Measurements from ENCODE around the gene HK2. TPM values are rescaled to one million over a fixed set of nuclear protein-coding genes. Genes with fewer than 3 reads are reported as not detected.

The HK2 gene
- total and polyA plus RNA-seq, 2 experiments from 2014 or later: 24.2 to 25.3 TPM

DNA sequence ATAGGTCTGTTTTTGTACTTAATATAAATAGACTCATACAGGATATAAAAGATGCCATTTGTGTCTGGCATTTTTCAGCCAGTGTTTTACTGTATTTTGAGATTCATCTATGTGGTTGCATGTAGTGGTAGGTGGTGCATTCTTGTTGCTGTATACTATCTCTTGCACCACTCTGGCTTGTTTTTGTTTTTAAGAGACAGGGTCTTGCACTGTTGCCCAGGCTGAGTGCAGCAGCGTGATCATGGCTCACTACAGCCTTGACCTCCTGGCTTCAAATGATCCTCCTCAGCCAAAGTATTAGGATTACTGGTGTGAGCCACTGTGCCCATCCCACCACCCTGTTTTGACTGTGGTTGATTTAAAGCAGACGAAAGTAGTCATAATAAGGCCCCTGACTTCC lies 12.6 kb downstream of the HK2 start:
- H3K27ac ChIP-seq: peak overlapping the region; percentile 92
- H3K4me1 ChIP-seq (ENCODE audit: insufficient read depth): peaks cover 74% of the 10 kb centered on the region
- no peaks in the 10 kb centered on the region for H3K36me3 ChIP-seq (ENCODE audit: low read depth)
- H3K9ac ChIP-seq: peak overlapping the region; percentile 70
- in situ Hi-C loops (cut with MboI): no loop called here
- no peaks in the 10 kb centered on the region for H3K27me3 ChIP-seq (replicated peaks; ENCODE audit: insufficient read depth)
- WGBS, 2 experiments (ENCODE audit: low coverage in 1 of 2, low lambda C conversion rate in 2 of 2, missing lambda C conversion rate in 2 of 2): 96 to 99% methylated on average over 2 of the region's 2 CpGs
- H3K4me2 ChIP-seq (ENCODE audit: unreplicated experiment): peak overlapping the region; percentile 51
- no peak for TF ChIP-seq EZH2phosphoT487 (IDR thresholded peaks at IDR 0.05; ENCODE audit: insufficient read depth, low read depth)
- DNase-seq: no peak
- H3K9me3 ChIP-seq (ENCODE audit: low read depth): no peaks in the 10 kb centered on the region
- H4K20me1 ChIP-seq (ENCODE audit: insufficient read depth): peaks cover 14% of the 10 kb centered on the region; the same call in 1 of the 2 replicates
- no peaks in the 10 kb centered on the region for H3K9me2 ChIP-seq (ENCODE audit: insufficient read depth)
- H2AFZ ChIP-seq: no peak overlapping the region
- H3K4me3 ChIP-seq: no peak overlapping the region
- H3K79me2 ChIP-seq (ENCODE audit: insufficient read depth): peaks cover 90% of the 10 kb centered on the region
- peaks cover 77% of the 10 kb centered on the region for H3F3A ChIP-seq (ENCODE audit: insufficient read depth)

DNA sequence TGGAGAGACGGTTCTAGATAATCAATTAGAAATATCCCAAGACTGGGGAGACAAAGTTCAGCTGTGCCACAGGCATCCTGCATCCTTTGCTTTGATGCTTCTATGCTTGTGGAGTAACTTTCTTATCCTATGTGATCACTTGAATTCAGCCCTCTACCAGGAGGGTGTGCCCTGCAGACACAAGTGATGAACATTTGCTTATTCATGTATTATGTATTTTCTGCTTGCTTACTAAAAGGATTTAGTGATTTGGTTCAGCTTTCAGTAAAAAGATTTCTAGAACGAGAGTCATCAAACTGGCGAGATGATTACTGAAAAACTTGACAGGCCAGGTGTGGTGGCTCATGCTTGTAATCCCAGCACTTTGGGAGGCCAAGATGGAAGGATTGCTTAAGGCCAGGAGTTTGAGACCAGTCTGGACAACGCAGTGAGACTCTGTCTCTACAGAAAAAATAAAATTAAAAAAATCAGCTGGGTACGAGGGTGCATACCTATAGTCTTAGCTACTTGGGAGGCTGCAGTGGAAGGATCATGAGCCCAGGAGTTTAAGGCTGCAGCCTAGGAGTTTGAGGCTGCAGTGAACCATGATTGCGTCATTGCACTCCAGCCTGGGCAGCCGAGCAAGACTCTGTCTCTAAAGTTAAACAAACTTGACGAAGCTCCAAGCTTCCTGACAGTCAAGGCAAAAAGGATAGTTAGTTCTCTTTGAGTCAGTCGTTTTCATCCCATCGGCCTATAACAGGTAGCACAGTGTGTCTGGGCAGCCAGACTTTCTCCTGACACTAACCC lies 13.3 kb downstream of the HK2 start:
- Histone ChIP-seq H3K36me3 (ENCODE audit: low read depth) (no peaks in the 10 kb centered on the region), H3K27ac (peak overlapping the region; percentile 92), H3K4me2 (ENCODE audit: unreplicated experiment) (no peak overlapping the region), H3K27me3 (replicated peaks; ENCODE audit: insufficient read depth) (no peaks in the 10 kb centered on the region), H2AFZ (no peak overlapping the region), H3K4me1 (ENCODE audit: insufficient read depth) (peaks cover 82% of the 10 kb centered on the region), H3K4me3 (no peak overlapping the region), H3F3A (ENCODE audit: insufficient read depth) (peaks cover 81% of the 10 kb centered on the region), H4K20me1 (ENCODE audit: insufficient read depth) (peaks cover 17% of the 10 kb centered on the region; the same call in 1 of the 2 replicates), H3K79me2 (ENCODE audit: insufficient read depth) (peaks cover 90% of the 10 kb centered on the region), H3K9me2 (ENCODE audit: insufficient read depth) (no peaks in the 10 kb centered on the region), H3K9me3 (ENCODE audit: low read depth) (no peaks in the 10 kb centered on the region), H3K9ac (no peak overlapping the region)
- DNase-seq: peak; percentile 42
- in situ Hi-C loops (cut with MboI): no loop called here
- TF ChIP-seq EZH2phosphoT487 (IDR thresholded peaks at IDR 0.05; ENCODE audit: insufficient read depth, low read depth): no peak
- no peak for TF ChIP-seq EZH2 (IDR thresholded peaks at IDR 0.05; ENCODE audit: insufficient read depth, poor library complexity, severe bottlenecking)
- WGBS, 2 experiments (ENCODE audit: low coverage in 1 of 2, low lambda C conversion rate in 2 of 2, missing lambda C conversion rate in 2 of 2): 83 to 89% methylated on average over 10 of the region's 10 CpGs

DNA sequence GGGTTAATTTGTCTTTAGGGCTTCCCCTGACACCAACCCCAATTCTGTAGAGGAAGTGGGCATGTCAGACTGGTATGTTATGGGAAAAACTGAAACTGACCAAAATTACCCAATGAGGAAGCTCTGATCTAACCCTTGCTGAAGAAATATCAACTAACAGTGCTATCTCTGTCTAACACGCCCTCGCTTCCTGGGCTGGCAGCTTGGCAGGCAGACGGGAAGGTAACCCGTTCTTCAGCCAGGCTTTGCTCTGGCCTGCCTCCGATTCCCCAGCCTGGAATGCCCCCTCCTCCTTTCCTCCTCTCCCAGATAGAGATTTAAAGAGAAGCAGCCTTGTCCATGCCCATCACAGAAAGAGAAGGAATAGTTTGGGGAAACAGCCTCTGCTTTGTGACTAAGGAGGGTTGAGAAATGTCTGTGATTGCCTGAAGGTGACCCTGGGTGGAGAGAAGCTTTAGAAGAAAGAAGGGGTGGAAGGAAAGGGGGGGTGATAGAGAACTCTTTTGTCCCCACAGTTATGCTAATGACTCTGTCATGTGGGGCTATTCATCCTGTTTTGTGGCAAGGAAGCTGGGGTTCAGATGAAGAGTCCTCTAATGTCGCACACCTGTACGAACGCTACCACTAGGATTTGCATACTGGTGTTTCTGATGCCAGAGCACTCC lies 15.4 kb downstream of the HK2 start:
- H3K36me3 ChIP-seq (ENCODE audit: low read depth): no peaks in the 10 kb centered on the region
- H3K4me3 ChIP-seq: no peak overlapping the region
- no peaks in the 10 kb centered on the region for H3K9me2 ChIP-seq (ENCODE audit: insufficient read depth)
- H4K20me1 ChIP-seq (ENCODE audit: insufficient read depth): peaks cover 17% of the 10 kb centered on the region; the same call in 1 of the 2 replicates
- peak overlapping the region; percentile 8 for H3K4me2 ChIP-seq (ENCODE audit: unreplicated experiment)
- H3K9me3 ChIP-seq (ENCODE audit: low read depth): no peaks in the 10 kb centered on the region
- H3K27ac ChIP-seq: no peak overlapping the region
- TF ChIP-seq EZH2 (IDR thresholded peaks at IDR 0.05; ENCODE audit: insufficient read depth, poor library complexity, severe bottlenecking): no peak
- in situ Hi-C loops (cut with MboI): no loop called here
- no peak overlapping the region for H2AFZ ChIP-seq
- no peak overlapping the region for H3K9ac ChIP-seq
- H3F3A ChIP-seq (ENCODE audit: insufficient read depth): peaks cover 67% of the 10 kb centered on the region
- H3K4me1 ChIP-seq (ENCODE audit: insufficient read depth): peaks cover 68% of the 10 kb centered on the region
- no peaks in the 10 kb centered on the region for H3K27me3 ChIP-seq (replicated peaks; ENCODE audit: insufficient read depth)
- DNase-seq: peak; percentile 19
- WGBS, 2 experiments (ENCODE audit: low coverage in 1 of 2, low lambda C conversion rate in 2 of 2, missing lambda C conversion rate in 2 of 2): 91 to 96% methylated on average over 8 of the region's 8 CpGs
- H3K79me2 ChIP-seq (ENCODE audit: insufficient read depth): peaks cover 90% of the 10 kb centered on the region

DNA sequence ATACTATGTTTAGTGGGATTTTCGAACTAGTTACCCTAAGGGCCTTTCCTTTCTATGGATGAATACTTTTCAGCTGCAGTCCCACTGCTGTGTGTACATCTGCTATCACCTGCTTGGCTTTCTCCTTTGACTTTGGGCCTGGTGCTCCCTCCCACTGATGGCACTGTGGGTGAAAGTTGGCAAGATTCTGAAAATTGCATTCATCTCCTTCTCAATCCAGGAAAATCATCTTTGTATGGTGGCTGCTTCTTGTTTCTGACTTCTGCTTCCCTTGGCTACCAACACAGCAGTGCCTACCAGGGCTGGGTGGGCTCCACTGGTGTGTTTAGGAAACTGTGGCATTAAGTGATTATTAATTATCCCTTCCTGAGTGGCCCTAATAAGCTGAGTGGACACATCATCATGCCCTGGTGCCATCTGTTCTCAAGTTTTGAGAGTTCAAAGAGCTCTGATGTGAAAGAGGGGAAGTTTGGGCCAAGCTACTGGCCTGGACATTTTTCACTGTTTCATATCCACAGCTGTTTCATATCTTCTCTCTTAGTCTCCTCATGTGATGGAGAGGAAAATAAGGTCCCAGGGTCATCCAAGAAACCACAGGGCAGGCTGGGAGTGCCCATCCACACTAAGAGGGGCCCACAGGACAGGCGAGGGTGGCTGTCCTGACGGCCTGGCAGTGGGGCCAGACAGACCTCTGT lies 16.7 kb downstream of the HK2 start:
- no peak for TF ChIP-seq EZH2phosphoT487 (IDR thresholded peaks at IDR 0.05; ENCODE audit: insufficient read depth, low read depth)
- TF ChIP-seq EZH2 (IDR thresholded peaks at IDR 0.05; ENCODE audit: insufficient read depth, poor library complexity, severe bottlenecking): no peak
- WGBS, 2 experiments (ENCODE audit: low coverage in 1 of 2, low lambda C conversion rate in 2 of 2, missing lambda C conversion rate in 2 of 2): 68 to 70% methylated on average over 3 of the region's 3 CpGs
- in situ Hi-C loops (cut with MboI): no loop called here
- Histone ChIP-seq H3K36me3 (ENCODE audit: low read depth) (peaks cover 7% of the 10 kb centered on the region; the same call in 1 of the 2 replicates), H3K9ac (no peak overlapping the region), H3K4me2 (ENCODE audit: unreplicated experiment) (peak overlapping the region; percentile 55), H4K20me1 (ENCODE audit: insufficient read depth) (peaks cover 20% of the 10 kb centered on the region; the same call in 1 of the 2 replicates), H3K4me1 (ENCODE audit: insufficient read depth) (peaks cover 56% of the 10 kb centered on the region), H3K9me2 (ENCODE audit: insufficient read depth) (no peaks in the 10 kb centered on the region), H2AFZ (no peak overlapping the region), H3F3A (ENCODE audit: insufficient read depth) (peaks cover 56% of the 10 kb centered on the region), H3K4me3 (no peak overlapping the region), H3K79me2 (ENCODE audit: insufficient read depth) (peaks cover 94% of the 10 kb centered on the region), H3K27me3 (replicated peaks; ENCODE audit: insufficient read depth) (no peaks in the 10 kb centered on the region), H3K9me3 (ENCODE audit: low read depth) (no peaks in the 10 kb centered on the region), H3K27ac (peak overlapping the region; percentile 56)
- DNase-seq: peak; percentile 57

All from GM23248 (cell line).